Liver (tissue), 9 donors: ENCODE measurements around the gene MRPL24. TPM values are rescaled to one million over a fixed set of nuclear protein-coding genes. Genes with fewer than 3 reads are reported as not detected.

ENCODE experiments used
- DNase-seq: peaks from one replicate; pipeline ENCODE4 v3.0.0-alpha.2; 2017; ENCODE audit warnings: low spot score
- H3K27ac ChIP-seq, 2 donors: one replicate each; pipeline ENCODE4 v1.7.0; 2013; ENCODE audit warnings: inconsistent platforms in 2 of 2, low read length in 2 of 2, control low read depth in 1 of 2, low read depth in 1 of 2, mild to moderate bottlenecking in 1 of 2
- H3K27me3 ChIP-seq, 4 donors: one replicate each; pipeline versions ENCODE4 v1.6.1 to v1.7.0; 2013; ENCODE audit warnings: low read length in 3 of 4, inconsistent platforms in 1 of 4, mild to moderate bottlenecking in 1 of 4, moderate library complexity in 1 of 4; ENCODE audit not compliant: control insufficient read depth in 4 of 4, insufficient read depth in 4 of 4
- H3K36me3 ChIP-seq, 4 donors: one replicate each; pipeline versions ENCODE4 v1.6.1 to v1.7.0; 2013; ENCODE audit warnings: low read length in 3 of 4, mild to moderate bottlenecking in 3 of 4, low read depth in 1 of 4, moderate library complexity in 1 of 4; ENCODE audit not compliant: control insufficient read depth in 4 of 4, insufficient read depth in 3 of 4
- H3K4me1 ChIP-seq, 4 donors: one replicate each; pipeline versions ENCODE4 v1.6.1 to v1.7.0; 2013; ENCODE audit warnings: low read length in 3 of 4, mild to moderate bottlenecking in 3 of 4, moderate library complexity in 1 of 4; ENCODE audit not compliant: control insufficient read depth in 4 of 4, insufficient read depth in 4 of 4
- H3K4me3 ChIP-seq, 3 donors: one replicate each; pipeline versions ENCODE4 v1.6.1 to v1.7.0; 2013; ENCODE audit warnings: low read length in 3 of 3, control low read depth in 1 of 3, low read depth in 1 of 3, mild to moderate bottlenecking in 1 of 3
- H3K9ac ChIP-seq, 2 donors: one replicate each; pipeline ENCODE4 v1.7.0; 2013; ENCODE audit warnings: low read length in 2 of 2, mild to moderate bottlenecking in 2 of 2, moderate library complexity in 2 of 2, control low read depth in 1 of 2, low read depth in 1 of 2
- H3K9me3 ChIP-seq, 4 donors: one replicate each; pipeline versions ENCODE4 v1.6.1 to v1.7.0; 2013; ENCODE audit warnings: low read length in 3 of 4; ENCODE audit not compliant: control insufficient read depth in 4 of 4
- CTCF ChIP-seq: fragments of 150-350 bp; IDR thresholded peaks from 2 replicates; pipeline ENCODE4 v1.5.1; 2017; ENCODE audit warnings: improper control_type of control experiment, low read depth, low read length; ENCODE audit not compliant: missing input control
- EGR1 ChIP-seq, 2 donors: IDR thresholded peaks; 2 replicates each; pipeline ENCODE4 v1.6.1; 2016 to 2018; ENCODE audit warnings: antibody characterized with exemption in 2 of 2, low read depth in 2 of 2
- FOXA1 ChIP-seq: IDR thresholded peaks from 2 replicates; pipeline ENCODE4 v1.6.1; 2016; ENCODE audit warnings: antibody characterized with exemption
- FOXA2 ChIP-seq: IDR thresholded peaks from 2 replicates; pipeline ENCODE4 v1.6.1; 2016; ENCODE audit warnings: antibody characterized with exemption
- GABPA ChIP-seq, 2 donors: IDR thresholded peaks in 1 of 2; conservative IDR thresholded peaks in 1 of 2; 2 replicates each; pipeline ENCODE4 v1.6.1; 2016; ENCODE audit warnings: antibody characterized with exemption in 2 of 2, mild to moderate bottlenecking in 1 of 2, moderate library complexity in 1 of 2
- HNF4A ChIP-seq, 2 donors: conservative IDR thresholded peaks; 2 replicates each; pipeline ENCODE4 v1.6.1; 2016; ENCODE audit warnings: antibody characterized with exemption in 2 of 2, mild to moderate bottlenecking in 2 of 2
- HNF4G ChIP-seq: IDR thresholded peaks from 2 replicates; pipeline ENCODE4 v1.6.1; 2016; ENCODE audit warnings: antibody characterized with exemption
- JUND ChIP-seq, 2 donors: IDR thresholded peaks; 2 replicates each; pipeline ENCODE4 v1.6.1; 2016; ENCODE audit warnings: antibody characterized with exemption in 2 of 2
- MAX ChIP-seq: IDR thresholded peaks from 2 replicates; pipeline ENCODE4 v1.6.1; 2016; ENCODE audit warnings: antibody characterized with exemption
- NR2F2 ChIP-seq: IDR thresholded peaks from 2 replicates; pipeline ENCODE4 v1.6.1; 2016; ENCODE audit warnings: antibody characterized with exemption
- RAD21 ChIP-seq, 2 donors: IDR thresholded peaks; 2 replicates each; pipeline ENCODE4 v1.6.1; 2016; ENCODE audit warnings: antibody characterized with exemption in 2 of 2, mild to moderate bottlenecking in 2 of 2
- REST ChIP-seq: IDR thresholded peaks from 2 replicates; pipeline ENCODE4 v1.6.1; 2016; ENCODE audit warnings: antibody characterized with exemption, mild to moderate bottlenecking
- RXRA ChIP-seq, 2 donors: IDR thresholded peaks; 2 replicates each; pipeline ENCODE4 v1.6.1; 2017 to 2018; ENCODE audit warnings: antibody characterized with exemption in 2 of 2, mild to moderate bottlenecking in 1 of 2
- SP1 ChIP-seq: IDR thresholded peaks from 2 replicates; pipeline ENCODE4 v1.6.1; 2018; ENCODE audit warnings: antibody characterized with exemption, mild to moderate bottlenecking
- TAF1 ChIP-seq: conservative IDR thresholded peaks from 2 replicates; pipeline ENCODE4 v1.6.1; 2016; ENCODE audit warnings: antibody characterized with exemption, mild to moderate bottlenecking
- YY1 ChIP-seq: IDR thresholded peaks from 2 replicates; pipeline ENCODE4 v1.6.1; 2016; ENCODE audit warnings: antibody characterized with exemption, mild to moderate bottlenecking
- ZBTB33 ChIP-seq: IDR thresholded peaks from 2 replicates; pipeline ENCODE4 v1.6.1; 2016; ENCODE audit warnings: antibody characterized with exemption
- WGBS: extraction: QIAGEN DNeasy Blood & Tissue Kit; methylation state at CpG from one replicate; pipeline ENCODE4 v1.1.7; 2013; 5-methylcytosine and 5-hydroxymethylcytosine counted together
- polyA plus RNA-seq, 2 donors: library from polyadenylated mRNA; stranded (reverse) in 1 of 2; unstranded in 1 of 2; fragments of 200-250 nt in 1 of 2; fragments of >200 nt in 1 of 2; fragmentation: Nextera tagmentation in 1 of 2; extraction: Ambion mirVana in 1 of 2; gene quantifications; one replicate each; pipeline versions ENCODE4 v1.2.1 to v1.2.3, GENCODE V29; 2013 to 2015
- total RNA-seq, 2 donors: library from RNA; depleted of rRNA; stranded (reverse); fragments of >200 nt; gene quantifications; one replicate each; pipeline ENCODE4 v1.2.3, GENCODE V29; 2014
- donor health status: healthy.
- donor health status: healthy.
- donor health status: healthy.
- donor health status: healthy.
- donor health status: healthy.

MRPL24 gene
- total and polyA plus RNA-seq, 4 donors, result 26.2 to 123 (median 61.1) TPM

- no peak for DNase-seq
- Histone ChIP-seq H3K27me3 (no peaks in the 10 kb centered on the region), H3K36me3 (peaks cover 0 to 7% (median under 1%) of the 10 kb centered on the region in 4 donors), H3K9me3 (no peaks in the 10 kb centered on the region), H3K9ac (no peak overlapping the region), H3K4me1 (peaks cover 4 to 18% (median 16%) of the 10 kb centered on the region in 4 donors), H3K27ac (no peak overlapping the region), H3K4me3 (no peak overlapping the region)
- TF ChIP-seq HNF4G (no peak), EGR1 (IDR thresholded peaks at IDR 0.05; ENCODE audit: low read depth in 2 of 2) (no peak), CTCF (no peak), RAD21 (IDR thresholded peaks at IDR 0.05) (no peak), REST (no peak), NR2F2 (no peak), FOXA2 (no peak), MAX (no peak), GABPA (IDR thresholded peaks at IDR 0.05 in 1 of 2, conservative IDR thresholded peaks at IDR 0.05 in 1 of 2) (no peak), TAF1 (no peak), SP1 (no peak), HNF4A (conservative IDR thresholded peaks at IDR 0.05) (no peak), FOXA1 (no peak), ZBTB33 (no peak)
- 93% methylated on average over 3 of the region's 3 CpGs for WGBS
Observed at GRCh38 chr1:156772222-156772621, 31.3 kb upstream of the MRPL24 start.

GRCh38 chr1:156768610-156769295, 27.9 kb upstream of the MRPL24 start:
- peaks cover 0 to 7% (median under 1%) of the 10 kb centered on the region in 4 donors for H3K36me3 ChIP-seq
- H3K9me3 ChIP-seq, result no peaks in the 10 kb centered on the region
- 33% methylated on average over 8 of the region's 8 CpGs for WGBS
- H3K4me3 ChIP-seq, result peak overlapping the region; percentile 72 to 98 (median 92)
- H3K27ac ChIP-seq, result peak overlapping the region in 1 of 2 donors; percentile 92
- H3K9ac ChIP-seq, result peak overlapping the region; percentile 92 to 95
- TF ChIP-seq HNF4G (no peak), REST (no peak), HNF4A (conservative IDR thresholded peaks at IDR 0.05) (no peak), NR2F2 (no peak), ZBTB33 (no peak), SP1 (no peak), FOXA2 (no peak), RAD21 (IDR thresholded peaks at IDR 0.05) (no peak), EGR1 (IDR thresholded peaks at IDR 0.05; ENCODE audit: low read depth in 2 of 2) (no peak), JUND (IDR thresholded peaks at IDR 0.05) (no peak), RXRA (IDR thresholded peaks at IDR 0.05) (no peak), GABPA (IDR thresholded peaks at IDR 0.05 in 1 of 2, conservative IDR thresholded peaks at IDR 0.05 in 1 of 2) (no peak), YY1 (no peak), FOXA1 (no peak)
- H3K27me3 ChIP-seq, result no peaks in the 10 kb centered on the region
- H3K4me1 ChIP-seq, result peaks cover 4 to 29% (median 27%) of the 10 kb centered on the region in 4 donors
- no peak for DNase-seq
